Thoracic aorta (tissue), 2 donors: ENCODE data around the gene C19orf25. TPM values are rescaled to one million over a fixed set of nuclear protein-coding genes. Genes with fewer than 3 reads are reported as not detected.

ENCODE experiments used
- ATAC-seq: fragments of 150-250 bp; one replicate; pipeline ENCODE4 v1.8.0; 2017; ENCODE audit warnings: low read depth; ENCODE audit not compliant: insufficient number of reproducible peaks, low FRiP score
- DNase-seq: peaks from one replicate; pipeline ENCODE4 v3.0.0-alpha.2; 2020; ENCODE audit warnings: low spot score
- H3K27ac ChIP-seq, 2 donors: fragments of 200-600 bp; sonication (generic); 1 replicate in 1 of 2; 2 replicates in 1 of 2; pipeline ENCODE4 v1.5.1; 2016; ENCODE audit warnings: mild to moderate bottlenecking in 2 of 2, moderate library complexity in 2 of 2
- H3K27me3 ChIP-seq: fragments of 200-600 bp; sonication (generic); replicated peaks from 2 replicates; pipeline ENCODE4 v1.6.0; 2016; ENCODE audit warnings: mild to moderate bottlenecking; ENCODE audit not compliant: insufficient read depth
- H3K36me3 ChIP-seq: fragments of 200-600 bp; sonication (generic); one replicate; pipeline ENCODE4 v1.5.1; 2016
- H3K4me1 ChIP-seq, 2 donors: fragments of 200-600 bp; sonication (generic); 1 replicate in 1 of 2; 2 replicates in 1 of 2; pipeline versions ENCODE4 v1.5.1 to v1.6.0; 2016; ENCODE audit warnings: low read depth in 2 of 2, mild to moderate bottlenecking in 1 of 2; ENCODE audit not compliant: control insufficient read depth in 1 of 2
- H3K4me3 ChIP-seq: fragments of 200-600 bp; sonication (generic); 2 replicates; pipeline ENCODE4 v1.5.1; 2016; ENCODE audit warnings: mild to moderate bottlenecking
- H3K9me3 ChIP-seq: fragments of 200-600 bp; sonication (generic); 2 replicates; pipeline ENCODE4 v1.5.1; 2016
- CTCF ChIP-seq: fragments of 200-600 bp; sonication (generic); IDR thresholded peaks from one replicate; pipeline ENCODE4 v1.5.1; 2019; ENCODE audit warnings: antibody characterized with exemption
- total RNA-seq, 2 donors: library from RNA; depleted of rRNA; stranded (reverse); fragments of >200 nt; gene quantifications; one replicate each; pipeline versions ENCODE4 v1.1.0 to v1.2.3, GENCODE V29; 2016

C19orf25 gene
- total RNA-seq, 2 donors from 2014 or later = 28.6 to 54.6 TPM

GRCh38 chr19:1465191-1466016 is 13.6 kb downstream of the C19orf25 start:
- H3K27me3 ChIP-seq = peaks cover 20% of the 10 kb centered on the region
- H3K9me3 ChIP-seq = no peaks in the 10 kb centered on the region
- peaks cover 30 to 40% of the 10 kb centered on the region in 2 donors for H3K4me1 ChIP-seq
- no peak for ATAC-seq
- no peak overlapping the region for H3K27ac ChIP-seq
- TF ChIP-seq CTCF = no peak
- no peak overlapping the region for H3K4me3 ChIP-seq
- H3K36me3 ChIP-seq = peaks cover 5% of the 10 kb centered on the region
- no peak for DNase-seq

GRCh38 chr19:1461862-1462261 is 17.2 kb downstream of the C19orf25 start:
- ATAC-seq = no peak
- H3K27me3 ChIP-seq = peaks cover 4% of the 10 kb centered on the region
- no peak overlapping the region for H3K27ac ChIP-seq

GRCh38 chr19:1460033-1460995 is 18.7 kb downstream of the C19orf25 start:
- DNase-seq (no peak), ATAC-seq (no peak)
- H3K4me1 ChIP-seq = peaks cover 0 to 16% of the 10 kb centered on the region in 2 donors
- H3K27ac ChIP-seq = no peak overlapping the region
- TF ChIP-seq CTCF = no peak
- no peak overlapping the region for H3K4me3 ChIP-seq
- no peaks in the 10 kb centered on the region for H3K27me3 ChIP-seq
- H3K36me3 ChIP-seq = peaks cover 5% of the 10 kb centered on the region
- H3K9me3 ChIP-seq = no peaks in the 10 kb centered on the region

More at GRCh38 chr19:1461862-1462261, 17.2 kb downstream of the C19orf25 start:
- Histone ChIP-seq H3K36me3 (peaks cover 5% of the 10 kb centered on the region), H3K4me3 (no peak overlapping the region), H3K4me1 (peaks cover under 1 to 12% of the 10 kb centered on the region in 2 donors), H3K9me3 (no peaks in the 10 kb centered on the region)
- no peak for TF ChIP-seq CTCF
- no peak for DNase-seq

- TF ChIP-seq CTCF = no peak
- peaks cover 0 to 17% of the 10 kb centered on the region in 2 donors for H3K4me1 ChIP-seq
- H3K9me3 ChIP-seq = no peaks in the 10 kb centered on the region
- peaks cover 5% of the 10 kb centered on the region for H3K36me3 ChIP-seq
- ATAC-seq (no peak), DNase-seq (no peak)
- H3K27me3 ChIP-seq = no peaks in the 10 kb centered on the region
- no peak overlapping the region for H3K4me3 ChIP-seq
- H3K27ac ChIP-seq = no peak overlapping the region
These were observed 19.5 kb downstream of the C19orf25 start for GRCh38 chr19:1459479-1459878.

- no peak for TF ChIP-seq CTCF
- no peak overlapping the region for H3K4me3 ChIP-seq
- peaks cover 5% of the 10 kb centered on the region for H3K36me3 ChIP-seq
- ATAC-seq (no peak), DNase-seq (no peak)
- H3K9me3 ChIP-seq = no peaks in the 10 kb centered on the region
- no peak overlapping the region for H3K27ac ChIP-seq
- H3K4me1 ChIP-seq = peaks cover 9 to 28% of the 10 kb centered on the region in 2 donors
- H3K27me3 ChIP-seq = no peaks in the 10 kb centered on the region
These were observed 21.1 kb downstream of the C19orf25 start for GRCh38 chr19:1457892-1458291.
